Osteoblast (primary cell): ENCODE measurements around the gene INO80D. TPM values are rescaled to one million over a fixed set of nuclear protein-coding genes. Genes with fewer than 3 reads are reported as not detected.

Experiments
- DNase-seq: peaks from one replicate; pipeline ENCODE4 v3.0.0; 2011; ENCODE audit warnings: low spot score, mixed read lengths; ENCODE audit not compliant: insufficient read length; ENCODE audit errors: missing footprints
- H2AFZ ChIP-seq: 2 replicates; pipeline ENCODE4 v1.6.0; 2011; ENCODE audit warnings: mild to moderate bottlenecking, low read length
- H3K27ac ChIP-seq: 2 replicates; pipeline ENCODE4 v1.5.1; 2011; ENCODE audit warnings: mild to moderate bottlenecking, low read depth, low read length, moderate library complexity
- H3K27me3 ChIP-seq: 2 replicates; pipeline ENCODE4 v1.6.0; 2012; ENCODE audit warnings: mild to moderate bottlenecking, control low read depth, inconsistent platforms, low read length, moderate library complexity; ENCODE audit not compliant: insufficient read depth
- H3K36me3 ChIP-seq: 2 replicates; pipeline ENCODE4 v1.5.1; 2011; ENCODE audit warnings: mild to moderate bottlenecking, low read length, control low read depth, moderate library complexity; ENCODE audit not compliant: insufficient read depth
- H3K4me1 ChIP-seq: 2 replicates; pipeline ENCODE4 v1.5.1; 2011; ENCODE audit warnings: mild to moderate bottlenecking, low read length, control low read depth, moderate library complexity; ENCODE audit not compliant: insufficient read depth
- H3K4me2 ChIP-seq: 2 replicates; pipeline ENCODE4 v1.6.0; 2011; ENCODE audit warnings: mild to moderate bottlenecking, low read length; ENCODE audit not compliant: insufficient read depth
- H3K4me3 ChIP-seq: fragments of 200-600 bp; sonication (generic); 3 replicates; pipeline ENCODE4 v1.5.1; 2012; ENCODE audit warnings: mild to moderate bottlenecking, low read length, inconsistent platforms; ENCODE audit not compliant: insufficient read depth
- H3K79me2 ChIP-seq: 2 replicates; pipeline ENCODE4 v1.6.0; 2012; ENCODE audit warnings: mild to moderate bottlenecking, low read length, control low read depth, inconsistent platforms; ENCODE audit not compliant: insufficient read depth
- H3K9me3 ChIP-seq: 2 replicates; pipeline ENCODE4 v1.5.1; 2011; ENCODE audit warnings: low read depth, low read length, control low read depth
- H4K20me1 ChIP-seq: 2 replicates; pipeline ENCODE4 v1.6.0; 2012; ENCODE audit warnings: mild to moderate bottlenecking, low read length, control low read depth; ENCODE audit not compliant: insufficient read depth
- CTCF ChIP-seq: IDR thresholded peaks from 2 replicates; pipeline ENCODE4 v1.5.1; 2011; ENCODE audit warnings: mild to moderate bottlenecking, low read depth, low read length, moderate library complexity; ENCODE audit errors: extremely low read depth
- total RNA-seq: library from RNA; depleted of rRNA; stranded (reverse); fragments of >200 nt; gene quantifications from 2 replicates; pipeline ENCODE4 v1.2.3, GENCODE V29; 2012

The INO80D gene
- total RNA-seq, 1 donor, result 9.0 TPM

GRCh38 chr2:205998583-205998982 is 87.4 kb downstream of the INO80D start:
- Histone ChIP-seq H3K27ac (no peak overlapping the region), H3K4me3 (no peak overlapping the region), H3K4me1 (peaks cover 4% of the 10 kb centered on the region), H3K4me2 (no peak overlapping the region), H2AFZ (no peak overlapping the region), H4K20me1 (no peaks in the 10 kb centered on the region), H3K36me3 (peaks cover under 1% of the 10 kb centered on the region), H3K79me2 (no peaks in the 10 kb centered on the region), H3K9me3 (no peaks in the 10 kb centered on the region), H3K27me3 (no peaks in the 10 kb centered on the region)
- TF ChIP-seq CTCF, result no peak
- no peak for DNase-seq

GRCh38 chr2:205996161-205996560 is 89.8 kb downstream of the INO80D start:
- no peak for DNase-seq
- TF ChIP-seq CTCF, result no peak

GRCh38 chr2:205995260-205995659 is 90.7 kb downstream of the INO80D start:
- H4K20me1 ChIP-seq, result no peaks in the 10 kb centered on the region
- no peaks in the 10 kb centered on the region for H3K27me3 ChIP-seq
- peak; percentile 41 for TF ChIP-seq CTCF
- H3K79me2 ChIP-seq, result no peaks in the 10 kb centered on the region
- no peak overlapping the region for H3K4me3 ChIP-seq
- H3K9me3 ChIP-seq, result no peaks in the 10 kb centered on the region
- DNase-seq, result no peak
- no peaks in the 10 kb centered on the region for H3K36me3 ChIP-seq
- no peak overlapping the region for H3K27ac ChIP-seq
- no peak overlapping the region for H3K4me2 ChIP-seq
- H3K4me1 ChIP-seq, result no peaks in the 10 kb centered on the region
- H2AFZ ChIP-seq, result no peak overlapping the region

More at GRCh38 chr2:205996161-205996560, 89.8 kb downstream of the INO80D start:
- H4K20me1 ChIP-seq, result no peaks in the 10 kb centered on the region
- H3K4me3 ChIP-seq, result no peak overlapping the region
- H3K27me3 ChIP-seq, result no peaks in the 10 kb centered on the region
- no peaks in the 10 kb centered on the region for H3K79me2 ChIP-seq
- H3K27ac ChIP-seq, result no peak overlapping the region
- no peaks in the 10 kb centered on the region for H3K36me3 ChIP-seq
- H3K4me2 ChIP-seq, result no peak overlapping the region
- H3K4me1 ChIP-seq, result no peaks in the 10 kb centered on the region
- H2AFZ ChIP-seq, result no peak overlapping the region
- no peaks in the 10 kb centered on the region for H3K9me3 ChIP-seq

GRCh38 chr2:205994344-205994743 is 91.6 kb downstream of the INO80D start:
- Histone ChIP-seq H3K4me3 (no peak overlapping the region), H4K20me1 (no peaks in the 10 kb centered on the region), H3K9me3 (no peaks in the 10 kb centered on the region), H3K27me3 (no peaks in the 10 kb centered on the region), H3K27ac (no peak overlapping the region), H2AFZ (no peak overlapping the region), H3K4me2 (no peak overlapping the region), H3K4me1 (no peaks in the 10 kb centered on the region), H3K36me3 (no peaks in the 10 kb centered on the region), H3K79me2 (no peaks in the 10 kb centered on the region)
- no peak for TF ChIP-seq CTCF
- no peak for DNase-seq
